Measurements from ENCODE around the gene NTF3.

The NTF3 gene

GRCh38 chr12:5456030-5456429 lies 24.1 kb downstream of the NTF3 start:
- no peak for DNase-seq (ENCODE audit: extremely low read depth in 1 of 2, low read depth in 1 of 2)

- DNase-seq (ENCODE audit: extremely low read depth in 1 of 2, low read depth in 1 of 2): no peak
These were observed 25.0 kb downstream of the NTF3 start for GRCh38 chr12:5456906-5457305.

GRCh38 chr12:5458229-5459050 lies 26.5 kb downstream of the NTF3 start:
- DNase-seq (ENCODE audit: extremely low read depth in 1 of 2, low read depth in 1 of 2): no peak

- no peak for DNase-seq (ENCODE audit: extremely low read depth in 1 of 2, low read depth in 1 of 2)
These were observed 27.3 kb downstream of the NTF3 start for GRCh38 chr12:5459051-5459782.

- DNase-seq (ENCODE audit: extremely low read depth in 1 of 2, low read depth in 1 of 2): no peak
These were observed 28.9 kb downstream of the NTF3 start for GRCh38 chr12:5460817-5461216.

GRCh38 chr12:5461966-5462365 lies 30.1 kb downstream of the NTF3 start:
- no peak for DNase-seq (ENCODE audit: extremely low read depth in 1 of 2, low read depth in 1 of 2)

GRCh38 chr12:5464096-5464495 lies 32.2 kb downstream of the NTF3 start:
- DNase-seq (ENCODE audit: extremely low read depth in 1 of 2, low read depth in 1 of 2): no peak

- DNase-seq (ENCODE audit: extremely low read depth in 1 of 2, low read depth in 1 of 2): no peak
These were observed 33.5 kb downstream of the NTF3 start for GRCh38 chr12:5465384-5465783.

GRCh38 chr12:5466521-5466960 lies 34.6 kb downstream of the NTF3 start:
- no peak for DNase-seq (ENCODE audit: extremely low read depth in 1 of 2, low read depth in 1 of 2)

- DNase-seq (ENCODE audit: extremely low read depth in 1 of 2, low read depth in 1 of 2): no peak
These were observed 36.0 kb downstream of the NTF3 start for GRCh38 chr12:5467931-5468330.

GRCh38 chr12:5470221-5470620 lies 38.3 kb downstream of the NTF3 start:
- no peak for DNase-seq (ENCODE audit: extremely low read depth in 1 of 2, low read depth in 1 of 2)

- DNase-seq (ENCODE audit: extremely low read depth in 1 of 2, low read depth in 1 of 2): no peak
These were observed 38.8 kb downstream of the NTF3 start for GRCh38 chr12:5470703-5471102.

- DNase-seq (ENCODE audit: extremely low read depth in 1 of 2, low read depth in 1 of 2): no peak
These were observed 41.3 kb downstream of the NTF3 start for GRCh38 chr12:5473076-5473782.

GRCh38 chr12:5473783-5474116 lies 41.8 kb downstream of the NTF3 start:
- no peak for DNase-seq (ENCODE audit: extremely low read depth in 1 of 2, low read depth in 1 of 2)

GRCh38 chr12:5476356-5476755 lies 44.4 kb downstream of the NTF3 start:
- DNase-seq (ENCODE audit: extremely low read depth in 1 of 2, low read depth in 1 of 2): no peak

GRCh38 chr12:5478081-5478706 lies 46.3 kb downstream of the NTF3 start:
- DNase-seq (ENCODE audit: extremely low read depth in 1 of 2, low read depth in 1 of 2): no peak

GRCh38 chr12:5479761-5480160 lies 47.9 kb downstream of the NTF3 start:
- DNase-seq (ENCODE audit: extremely low read depth in 1 of 2, low read depth in 1 of 2): no peak

GRCh38 chr12:5480218-5480937 lies 48.5 kb downstream of the NTF3 start:
- no peak for DNase-seq (ENCODE audit: extremely low read depth in 1 of 2, low read depth in 1 of 2)

- no peak for DNase-seq (ENCODE audit: extremely low read depth in 1 of 2, low read depth in 1 of 2)
These were observed 49.0 kb downstream of the NTF3 start for GRCh38 chr12:5480938-5481303.

- DNase-seq (ENCODE audit: extremely low read depth in 1 of 2, low read depth in 1 of 2): no peak
These were observed 49.7 kb downstream of the NTF3 start for GRCh38 chr12:5481645-5482044.

GRCh38 chr12:5484426-5484825 lies 52.5 kb downstream of the NTF3 start:
- DNase-seq (ENCODE audit: extremely low read depth in 1 of 2, low read depth in 1 of 2): no peak

All from activated CD8-positive, alpha-beta memory T cell treated with anti-CD3 and anti-CD28 coated beads for 1 hour (primary cell).